HepG2 (cell line): Measurements from ENCODE around the gene SLCO2B1. TPM values are rescaled to one million over a fixed set of nuclear protein-coding genes. Genes with fewer than 3 reads are reported as not detected.

ENCODE experiments used
- ATAC-seq: fragments of 200-7000 bp; cut with Tn5 transposase; 3 replicates; pipeline ENCODE4 v1.9.1; 2020; ENCODE audit warnings: mild to moderate bottlenecking, moderate library complexity
- BruUV-seq: library from RNA; stranded (reverse); fragments of 400-500 nt; replicated peaks from 2 replicates; lab custom pipeline; 2021; lab: Mats Ljungman, UMichigan
- CTCF ChIA-PET: fragments of 300-600 bp; formaldehyde crosslinking; extraction: SDS; loops from one replicate; lab custom pipeline; 2021; ENCODE audit warnings: low total read pairs, inconsistent platforms, low intra/inter-chr PET ratio; lab: Yijun Ruan, JAX
- POLR2A ChIA-PET: fragments of 350-600 bp; sonication (Branson Sonifier 250); formaldehyde crosslinking; loops from one replicate; lab custom pipeline; 2020; ENCODE audit warnings: antibody characterized with exemption, inconsistent platforms; lab: Yijun Ruan, JAX
- DNase-seq: peaks from one replicate; pipeline ENCODE4 v3.0.0-alpha.2; 2015; ENCODE audit warnings: low spot score
- FAIRE-seq: peaks from 3 replicates; lab custom pipeline; 2011; peaks lifted over from hg19 to GRCh38; lab: Jason Lieb, UNC
- H2AFZ ChIP-seq: one replicate; pipeline ENCODE4 v1.6.1; 2011; ENCODE audit warnings: low read length, inconsistent platforms
- H3K27ac ChIP-seq: fragments of 300-600 bp; 3 replicates; pipeline ENCODE4 v1.8.0; 2011; ENCODE audit warnings: mixed run types, mild to moderate bottlenecking, mixed read lengths, low read length, inconsistent platforms; ENCODE audit not compliant: insufficient read depth; ENCODE audit errors: extremely low read length
- H3K27me3 ChIP-seq, 2 experiments: fragments of 200-600 bp in 1 of 2; 2 replicates in 1 of 2; 3 replicates in 1 of 2; pipeline versions ENCODE4 v1.6.0 to v1.8.0; 2011; ENCODE audit warnings: low read length in 2 of 2, mild to moderate bottlenecking in 2 of 2, moderate library complexity in 2 of 2, inconsistent platforms in 1 of 2; ENCODE audit not compliant: insufficient read depth in 2 of 2, control insufficient read depth in 1 of 2
- H3K36me3 ChIP-seq, 2 experiments: fragments of 200-600 bp in 1 of 2; replicated peaks in 1 of 2; 2 replicates in 1 of 2; 3 replicates in 1 of 2; pipeline versions ENCODE4 v1.5.1 to v1.8.0; 2011; ENCODE audit warnings: low read length in 2 of 2, inconsistent platforms in 1 of 2; ENCODE audit not compliant: insufficient read depth in 2 of 2, control insufficient read depth in 1 of 2
- H3K4me1 ChIP-seq: 2 replicates; pipeline ENCODE4 v1.5.1; 2012; ENCODE audit warnings: low read length, inconsistent platforms; ENCODE audit not compliant: insufficient read depth
- H3K4me2 ChIP-seq: 2 replicates; pipeline ENCODE4 v1.6.0; 2011; ENCODE audit warnings: low read depth, low read length, inconsistent platforms
- H3K4me3 ChIP-seq, 3 experiments: fragments of 200-600 bp in 1 of 3; sonication (generic), shearing (Covaris generic) in 1 of 3; replicated peaks in 1 of 3; 2 replicates each; pipeline ENCODE4 v1.5.1; 2011 to 2016; ENCODE audit warnings: low read length in 3 of 3, inconsistent platforms in 2 of 3, low read depth in 2 of 3, mild to moderate bottlenecking in 2 of 3, control low read depth in 1 of 3, mixed read lengths in 1 of 3; ENCODE audit not compliant: insufficient read depth in 1 of 3
- H3K79me2 ChIP-seq: one replicate; pipeline ENCODE4 v1.6.1; 2011; ENCODE audit warnings: low read length, inconsistent platforms; ENCODE audit not compliant: insufficient read depth
- H3K9ac ChIP-seq: 2 replicates; pipeline ENCODE4 v1.6.0; 2011; ENCODE audit warnings: mild to moderate bottlenecking, low read depth, low read length, inconsistent platforms; ENCODE audit not compliant: insufficient read depth
- H3K9me3 ChIP-seq: 2 replicates; pipeline ENCODE4 v1.5.1; 2012; ENCODE audit warnings: mild to moderate bottlenecking, low read length
- H4K20me1 ChIP-seq: 2 replicates; pipeline ENCODE4 v1.6.0; 2011; ENCODE audit warnings: inconsistent platforms, mild to moderate bottlenecking, low read length, moderate library complexity; ENCODE audit not compliant: insufficient read depth
- CHD4 ChIP-seq: fragments of 200-600 bp; sonication (generic); IDR thresholded peaks from 2 replicates; pipeline ENCODE4 v1.7.0; 2017; ENCODE audit warnings: mild to moderate bottlenecking, low read length, borderline replicate concordance
- FOXK1 ChIP-seq: sonication (generic); formaldehyde crosslinking; IDR thresholded peaks from 2 replicates; pipeline ENCODE4 v1.4.0; 2020; ENCODE audit warnings: low read depth, missing genetic modification reagents, borderline replicate concordance
- HNRNPL ChIP-seq: fragments of 200-400 bp; formaldehyde crosslinking; IDR thresholded peaks from 2 replicates; pipeline ENCODE4 v1.6.1; 2017; ENCODE audit warnings: mild to moderate bottlenecking, low read depth, low read length
- TERF1 ChIP-seq: sonication (generic); formaldehyde crosslinking; IDR thresholded peaks from 2 replicates; pipeline ENCODE4 v1.8.0; 2022; ENCODE audit warnings: mild to moderate bottlenecking, missing genetic modification reagents, moderate library complexity
- ZBTB10 ChIP-seq: sonication (generic); formaldehyde crosslinking; IDR thresholded peaks from 2 replicates; pipeline ENCODE4 v1.4.0; 2020; ENCODE audit warnings: missing genetic modification reagents, borderline replicate concordance
- ZNF335 ChIP-seq: sonication (generic); formaldehyde crosslinking; IDR thresholded peaks from 2 replicates; pipeline ENCODE4 v1.4.0; 2020; ENCODE audit warnings: missing genetic modification reagents
- ZNF547 ChIP-seq: sonication (generic); formaldehyde crosslinking; IDR thresholded peaks from 2 replicates; pipeline ENCODE4 v1.5.1; 2020; ENCODE audit warnings: mild to moderate bottlenecking, missing genetic modification reagents
- ZNF720 ChIP-seq: sonication (generic); formaldehyde crosslinking; IDR thresholded peaks from 2 replicates; pipeline ENCODE4 v1.4.0; 2020; ENCODE audit warnings: missing genetic modification reagents
- WGBS: methylation state at CpG from one replicate; pipeline ENCODE4 v1.1.6; 2017; ENCODE audit warnings: low lambda C conversion rate; 5-methylcytosine and 5-hydroxymethylcytosine counted together
- in situ Hi-C: cut with HindIII; loops from 2 replicates; pipeline ENCODE4 v1.10.0; 2017; ENCODE audit warnings: low pct_unique_long_range_greater_than_20kb; ENCODE audit not compliant: extremely low pct_ligation_motif_present
- intact Hi-C: fragments of 100-400 bp; cut with micrococcal nuclease; formaldehyde crosslinking; loops from one replicate; pipeline ENCODE4 v1.10.0; 2022; ENCODE audit not compliant: unreplicated experiment
- polyA plus RNA-seq, 8 experiments: library from polyadenylated mRNA; depleted of rRNA in 3 of 8; stranded (reverse) in 7 of 8; unstranded in 1 of 8; fragments of >200 nt; fragmentation: Illumina TruSeq in 4 of 8; extraction: Trizol in 4 of 8; gene quantifications; 2 replicates each; pipeline versions ENCODE4 v1.2.1 to v1.2.3, GENCODE V29; 2011 to 2016; ENCODE audit warnings: low read depth in 4 of 8, missing spikeins in 1 of 8, mixed read lengths in 1 of 8; ENCODE audit not compliant: insufficient read depth in 1 of 8
- total RNA-seq, 5 experiments: library from RNA; depleted of rRNA; stranded (reverse); fragments of >200 nt; fragmentation: Illumina TruSeq; extraction: Trizol; gene quantifications; 2 replicates each; pipeline ENCODE4 v1.2.3, GENCODE V29; 2016; ENCODE audit warnings: low read depth in 1 of 5
- TF ChIP-seq, protein P1 (sequence below): sonication (generic); formaldehyde crosslinking; IDR thresholded peaks from 2 replicates; pipeline ENCODE4 v1.5.1; 2020; ENCODE audit warnings: mild to moderate bottlenecking, missing genetic modification reagents, moderate library complexity
- TF ChIP-seq, protein P2 (sequence below): sonication (generic); formaldehyde crosslinking; IDR thresholded peaks from 2 replicates; pipeline ENCODE4 v1.5.1; 2020; ENCODE audit warnings: missing genetic modification reagents, mild to moderate bottlenecking, borderline replicate concordance

Gene SLCO2B1
- total and polyA plus RNA-seq, 2 of the 13 experiments (the other 11 are each of a cell fraction or from before 2014, with no cell fraction given): 15.3 to 19.8 TPM

DNA sequence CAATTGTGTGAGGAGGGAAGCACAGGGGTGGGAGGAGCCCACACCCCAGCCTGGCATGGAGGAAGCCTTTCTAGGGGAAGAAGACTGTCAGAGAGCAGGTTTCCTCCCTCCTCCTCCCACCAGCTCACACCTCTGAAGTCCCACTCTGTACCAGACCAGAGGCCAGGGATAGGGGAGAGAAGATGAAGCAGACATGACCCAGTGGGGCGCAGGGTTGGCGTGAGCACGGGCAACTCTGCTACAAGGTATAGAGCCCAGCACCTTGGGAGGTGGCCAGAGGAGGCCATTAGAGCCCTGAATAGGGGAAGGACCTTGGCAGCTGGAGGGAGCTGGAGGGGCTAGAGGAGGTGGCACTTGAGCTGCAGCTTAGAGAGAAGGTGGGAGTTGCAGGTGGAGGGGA is 15.9 kb downstream of the SLCO2B1 start:
- no peak for FAIRE-seq

More for the DNA sequence above, 15.9 kb downstream of the SLCO2B1 start:
- Histone ChIP-seq H3K4me2 (no peak overlapping the region), H3K79me2 (no peaks in the 10 kb centered on the region), H3K4me3 (no peak overlapping the region), H3K36me3 (no peaks in the 10 kb centered on the region; a peak in 1 of 5 replicates), H3K27me3 (no peaks in the 10 kb centered on the region), H3K27ac (peak overlapping the region; percentile 95), H4K20me1 (no peaks in the 10 kb centered on the region), H3K9ac (no peak overlapping the region), H2AFZ (no peak overlapping the region), H3K9me3 (no peaks in the 10 kb centered on the region), H3K4me1 (peaks cover 100% of the 10 kb centered on the region)
- intact Hi-C loops: no loop called here
- in situ Hi-C loops: no loop called here
- DNase-seq (no peak), ATAC-seq (no peak)
- WGBS: 98% methylated on average over 3 of the region's 3 CpGs
- TF ChIP-seq, protein P1, sequence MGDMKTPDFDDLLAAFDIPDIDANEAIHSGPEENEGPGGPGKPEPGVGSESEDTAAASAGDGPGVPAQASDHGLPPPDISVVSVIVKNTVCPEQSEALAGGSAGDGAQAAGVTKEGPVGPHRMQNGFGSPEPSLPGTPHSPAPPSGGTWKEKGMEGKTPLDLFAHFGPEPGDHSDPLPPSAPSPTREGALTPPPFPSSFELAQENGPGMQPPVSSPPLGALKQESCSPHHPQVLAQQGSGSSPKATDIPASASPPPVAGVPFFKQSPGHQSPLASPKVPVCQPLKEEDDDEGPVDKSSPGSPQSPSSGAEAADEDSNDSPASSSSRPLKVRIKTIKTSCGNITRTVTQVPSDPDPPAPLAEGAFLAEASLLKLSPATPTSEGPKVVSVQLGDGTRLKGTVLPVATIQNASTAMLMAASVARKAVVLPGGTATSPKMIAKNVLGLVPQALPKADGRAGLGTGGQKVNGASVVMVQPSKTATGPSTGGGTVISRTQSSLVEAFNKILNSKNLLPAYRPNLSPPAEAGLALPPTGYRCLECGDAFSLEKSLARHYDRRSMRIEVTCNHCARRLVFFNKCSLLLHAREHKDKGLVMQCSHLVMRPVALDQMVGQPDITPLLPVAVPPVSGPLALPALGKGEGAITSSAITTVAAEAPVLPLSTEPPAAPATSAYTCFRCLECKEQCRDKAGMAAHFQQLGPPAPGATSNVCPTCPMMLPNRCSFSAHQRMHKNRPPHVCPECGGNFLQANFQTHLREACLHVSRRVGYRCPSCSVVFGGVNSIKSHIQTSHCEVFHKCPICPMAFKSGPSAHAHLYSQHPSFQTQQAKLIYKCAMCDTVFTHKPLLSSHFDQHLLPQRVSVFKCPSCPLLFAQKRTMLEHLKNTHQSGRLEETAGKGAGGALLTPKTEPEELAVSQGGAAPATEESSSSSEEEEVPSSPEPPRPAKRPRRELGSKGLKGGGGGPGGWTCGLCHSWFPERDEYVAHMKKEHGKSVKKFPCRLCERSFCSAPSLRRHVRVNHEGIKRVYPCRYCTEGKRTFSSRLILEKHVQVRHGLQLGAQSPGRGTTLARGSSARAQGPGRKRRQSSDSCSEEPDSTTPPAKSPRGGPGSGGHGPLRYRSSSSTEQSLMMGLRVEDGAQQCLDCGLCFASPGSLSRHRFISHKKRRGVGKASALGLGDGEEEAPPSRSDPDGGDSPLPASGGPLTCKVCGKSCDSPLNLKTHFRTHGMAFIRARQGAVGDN (CRISPR knock-in tag): peak; percentile 47
- TF ChIP-seq HNRNPL: 0 out of 2 replicates have a peak, but pooled peaks have one; percentile 35
- no peak for TF ChIP-seq CHD4
- TF ChIP-seq TERF1 (CRISPR knock-in tag): no peak
- no peak for TF ChIP-seq FOXK1 (CRISPR knock-in tag)
- TF ChIP-seq ZNF720: no peak
- no peak for TF ChIP-seq ZBTB10 (CRISPR knock-in tag)
- TF ChIP-seq, protein P2, sequence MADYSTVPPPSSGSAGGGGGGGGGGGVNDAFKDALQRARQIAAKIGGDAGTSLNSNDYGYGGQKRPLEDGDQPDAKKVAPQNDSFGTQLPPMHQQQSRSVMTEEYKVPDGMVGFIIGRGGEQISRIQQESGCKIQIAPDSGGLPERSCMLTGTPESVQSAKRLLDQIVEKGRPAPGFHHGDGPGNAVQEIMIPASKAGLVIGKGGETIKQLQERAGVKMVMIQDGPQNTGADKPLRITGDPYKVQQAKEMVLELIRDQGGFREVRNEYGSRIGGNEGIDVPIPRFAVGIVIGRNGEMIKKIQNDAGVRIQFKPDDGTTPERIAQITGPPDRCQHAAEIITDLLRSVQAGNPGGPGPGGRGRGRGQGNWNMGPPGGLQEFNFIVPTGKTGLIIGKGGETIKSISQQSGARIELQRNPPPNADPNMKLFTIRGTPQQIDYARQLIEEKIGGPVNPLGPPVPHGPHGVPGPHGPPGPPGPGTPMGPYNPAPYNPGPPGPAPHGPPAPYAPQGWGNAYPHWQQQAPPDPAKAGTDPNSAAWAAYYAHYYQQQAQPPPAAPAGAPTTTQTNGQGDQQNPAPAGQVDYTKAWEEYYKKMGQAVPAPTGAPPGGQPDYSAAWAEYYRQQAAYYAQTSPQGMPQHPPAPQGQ (CRISPR knock-in tag): no peak
- no peak for TF ChIP-seq ZNF335
- no peak for TF ChIP-seq ZNF547
- no TSS peak for BruUV-seq
- ChIA-PET CTCF (no interaction called here), POLR2A (interaction anchor here (1.0 to 6.8 kb wide), 2 partner anchors 14 to 22 kb away, joined by 4 to 174 read pairs; partner anchors contain the start of gene SLCO2B1)
